Fibroblast of lung (primary cell): ENCODE data around the gene DENND1A. TPM values are rescaled to one million over a fixed set of nuclear protein-coding genes. Genes with fewer than 3 reads are reported as not detected.

ENCODE experiments used
- DNase-seq, 2 donors: peaks; one replicate each; pipeline versions ENCODE4 v3.0.0 to v3.0.0-alpha.2; 2010; ENCODE audit warnings: low read depth in 2 of 2
- H2AFZ ChIP-seq: 2 replicates; pipeline ENCODE4 v1.5.1; 2012; ENCODE audit warnings: low read length, control low read depth, inconsistent platforms
- H3K27ac ChIP-seq: 2 replicates; pipeline ENCODE4 v1.5.1; 2011; ENCODE audit warnings: low read length, control low read depth; ENCODE audit not compliant: insufficient read depth
- H3K27me3 ChIP-seq: 2 replicates; pipeline ENCODE4 v1.5.1; 2011; ENCODE audit warnings: mild to moderate bottlenecking, low read length; ENCODE audit not compliant: control insufficient read depth, insufficient read depth
- H3K36me3 ChIP-seq: 2 replicates; pipeline ENCODE4 v1.5.1; 2011; ENCODE audit warnings: low read length; ENCODE audit not compliant: control insufficient read depth, insufficient read depth
- H3K4me1 ChIP-seq: 2 replicates; pipeline ENCODE4 v1.5.1; 2011; ENCODE audit warnings: low read length; ENCODE audit not compliant: control insufficient read depth, insufficient read depth; ENCODE audit errors: extremely low read depth
- H3K4me2 ChIP-seq: 2 replicates; pipeline ENCODE4 v1.5.1; 2011; ENCODE audit warnings: low read length, control low read depth; ENCODE audit not compliant: insufficient read depth; ENCODE audit errors: extremely low read depth
- H3K4me3 ChIP-seq, 4 experiments: fragments of 200-600 bp in 1 of 4; sonication (generic) in 1 of 4; replicated peaks in 1 of 4; 2 replicates each; pipeline ENCODE4 v1.5.1; 2011 to 2016; ENCODE audit warnings: low read length in 4 of 4, low read depth in 3 of 4, mild to moderate bottlenecking in 3 of 4, control low read depth in 2 of 4, inconsistent platforms in 1 of 4, mixed read lengths in 1 of 4; ENCODE audit not compliant: insufficient read depth in 1 of 4; ENCODE audit errors: control extremely low read depth in 1 of 4
- H3K79me2 ChIP-seq: 2 replicates; pipeline ENCODE4 v1.5.1; 2012; ENCODE audit warnings: mild to moderate bottlenecking, low read length, inconsistent platforms; ENCODE audit not compliant: control insufficient read depth, insufficient read depth
- H3K9ac ChIP-seq: 2 replicates; pipeline ENCODE4 v1.5.1; 2011; ENCODE audit warnings: mild to moderate bottlenecking, low read length, control low read depth; ENCODE audit not compliant: insufficient read depth
- H3K9me3 ChIP-seq: 2 replicates; pipeline ENCODE4 v1.5.1; 2012; ENCODE audit warnings: low read depth, low read length; ENCODE audit not compliant: control insufficient read depth, insufficient read depth
- H4K20me1 ChIP-seq: 2 replicates; pipeline ENCODE4 v1.5.1; 2011; ENCODE audit warnings: low read length; ENCODE audit not compliant: control insufficient read depth, insufficient read depth; ENCODE audit errors: extremely low read depth
- CTCF ChIP-seq, 2 donors: IDR thresholded peaks in 1 of 2; conservative IDR thresholded peaks in 1 of 2; 1 replicate in 1 of 2; 2 replicates in 1 of 2; pipeline ENCODE4 v1.5.1; 2011 to 2012; ENCODE audit warnings: low read length in 2 of 2, control low read depth in 1 of 2, inconsistent platforms in 1 of 2, low read depth in 1 of 2, mild to moderate bottlenecking in 1 of 2
- EZH2 ChIP-seq: IDR thresholded peaks from 2 replicates; pipeline ENCODE4 v1.5.1; 2012; ENCODE audit warnings: low read length, control low read depth, mild to moderate bottlenecking; ENCODE audit errors: missing control alignments
- polyA plus RNA-seq, 2 donors: library from polyadenylated mRNA; depleted of rRNA in 1 of 2; stranded (reverse) in 1 of 2; unstranded in 1 of 2; fragments of >200 nt; gene quantifications; 2 replicates each; pipeline ENCODE4 v1.2.1, GENCODE V29; 2011 to 2012; ENCODE audit warnings: missing spikeins in 1 of 2
- total RNA-seq: library from RNA; depleted of rRNA; stranded (reverse); fragments of >200 nt; gene quantifications from 2 replicates; pipeline ENCODE4 v1.2.1, GENCODE V29; 2014

The DENND1A gene
- total and polyA plus RNA-seq, 2 donors (not counting 1 experiment from before 2014, with no cell fraction given), result 13.0 to 18.3 TPM

GRCh38 chr9:123551734-123552133 is 378.2 kb downstream of the DENND1A start:
- H2AFZ ChIP-seq, result no peak overlapping the region
- no peaks in the 10 kb centered on the region for H3K27me3 ChIP-seq
- H3K79me2 ChIP-seq, result no peaks in the 10 kb centered on the region
- no peaks in the 10 kb centered on the region for H4K20me1 ChIP-seq
- no peak for DNase-seq
- H3K4me2 ChIP-seq, result no peak overlapping the region
- no peak overlapping the region for H3K27ac ChIP-seq
- H3K4me3 ChIP-seq, result no peak overlapping the region
- no peaks in the 10 kb centered on the region for H3K9me3 ChIP-seq
- H3K36me3 ChIP-seq, result peaks cover 2% of the 10 kb centered on the region
- H3K4me1 ChIP-seq, result no peaks in the 10 kb centered on the region
- H3K9ac ChIP-seq, result no peak overlapping the region
- TF ChIP-seq EZH2 (no peak), CTCF (conservative IDR thresholded peaks at IDR 0.05 in 1 of 2, IDR thresholded peaks at IDR 0.05 in 1 of 2; ENCODE audit: low read depth in 1 of 2, low read length in 2 of 2) (no peak)

- no peak for TF ChIP-seq CTCF (conservative IDR thresholded peaks at IDR 0.05 in 1 of 2, IDR thresholded peaks at IDR 0.05 in 1 of 2; ENCODE audit: low read depth in 1 of 2, low read length in 2 of 2)
- no peak for TF ChIP-seq EZH2
- H3K9me3 ChIP-seq, result no peaks in the 10 kb centered on the region
- no peak for DNase-seq
These were observed 379.1 kb downstream of the DENND1A start for GRCh38 chr9:123550797-123551196.

GRCh38 chr9:123550012-123550411 is 379.9 kb downstream of the DENND1A start:
- H3K79me2 ChIP-seq, result no peaks in the 10 kb centered on the region
- H2AFZ ChIP-seq, result no peak overlapping the region
- no peak overlapping the region for H3K4me3 ChIP-seq
- H3K36me3 ChIP-seq, result no peaks in the 10 kb centered on the region
- H3K9me3 ChIP-seq, result no peaks in the 10 kb centered on the region
- no peak for DNase-seq
- H3K4me2 ChIP-seq, result no peak overlapping the region
- H4K20me1 ChIP-seq, result no peaks in the 10 kb centered on the region
- no peaks in the 10 kb centered on the region for H3K4me1 ChIP-seq
- no peak for TF ChIP-seq CTCF (conservative IDR thresholded peaks at IDR 0.05 in 1 of 2, IDR thresholded peaks at IDR 0.05 in 1 of 2; ENCODE audit: low read depth in 1 of 2, low read length in 2 of 2)
- TF ChIP-seq EZH2, result no peak
- H3K9ac ChIP-seq, result no peak overlapping the region
- no peaks in the 10 kb centered on the region for H3K27me3 ChIP-seq
- no peak overlapping the region for H3K27ac ChIP-seq

More at GRCh38 chr9:123550797-123551196, 379.1 kb downstream of the DENND1A start:
- Histone ChIP-seq H3K27ac (no peak overlapping the region), H2AFZ (no peak overlapping the region), H4K20me1 (no peaks in the 10 kb centered on the region), H3K27me3 (no peaks in the 10 kb centered on the region), H3K4me3 (no peak overlapping the region), H3K9ac (no peak overlapping the region), H3K4me1 (no peaks in the 10 kb centered on the region), H3K79me2 (no peaks in the 10 kb centered on the region), H3K36me3 (no peaks in the 10 kb centered on the region), H3K4me2 (no peak overlapping the region)
